HCT116 (cell line): ENCODE data around the gene DNAJC8. TPM values are rescaled to one million over a fixed set of nuclear protein-coding genes. Genes with fewer than 3 reads are reported as not detected.
A peak's percentile ranks its signal among the peaks of the same experiment; 100 is the strongest.

Source experiments
- ATAC-seq: fragments of 200-7000 bp; cut with Tn5 transposase; 2 replicates; pipeline ENCODE4 v1.9.1; 2020; ENCODE audit warnings: mild to moderate bottlenecking, moderate library complexity
- Bru-seq: library from RNA; stranded (reverse); fragments of 400-500 nt; gene quantifications from one replicate; lab custom pipeline; 2021; lab: Mats Ljungman, UMichigan
- BruChase-seq, 2 experiments: library from RNA; stranded (reverse); fragments of 400-500 nt; gene quantifications; one replicate each; lab custom pipeline; 2021; lab: Mats Ljungman, UMichigan
- BruUV-seq: library from RNA; stranded (reverse); fragments of 400-500 nt; replicated peaks from 2 replicates; lab custom pipeline; 2021; lab: Mats Ljungman, UMichigan
- CTCF ChIA-PET: fragments of 300-600 bp; sonication (Branson Sonifier 250); formaldehyde crosslinking; loops from one replicate; lab custom pipeline; 2021; ENCODE audit warnings: antibody characterized with exemption; lab: Charles Lee
- POLR2A ChIA-PET: fragments of 300-600, 350-600 bp; sonication (Branson Sonifier 250); formaldehyde crosslinking; loops from one replicate; lab custom pipeline; 2021; ENCODE audit warnings: antibody characterized with exemption; lab: Charles Lee
- RAD21 ChIA-PET, 2 experiments: fragments of 300-600 bp; sonication (Branson Sonifier 250); formaldehyde crosslinking; loops; one replicate each; lab custom pipeline; 2023; ENCODE audit warnings: low total read pairs in 2 of 2; ENCODE audit not compliant: uncharacterized antibody in 2 of 2, unreplicated experiment in 2 of 2, low non-redundant PET in 1 of 2; lab: Charles Lee
- DNase-seq: peaks from one replicate; pipeline ENCODE4 v3.0.0-alpha.2; 2010; ENCODE audit warnings: low read depth, low spot score
- H2AFZ ChIP-seq: fragments of 200-600 bp; shearing (Covaris generic), sonication (generic); 2 replicates; pipeline ENCODE4 v1.6.1; 2017; ENCODE audit warnings: low read depth, mixed run types, mixed read lengths, antibody characterized with exemption, low read length; ENCODE audit not compliant: poor library complexity, severe bottlenecking
- H3K27ac ChIP-seq: 2 replicates; pipeline ENCODE4 v1.5.1; 2012; ENCODE audit warnings: low read depth, low read length
- H3K27me3 ChIP-seq: fragments of 200-600 bp; sonication (generic); 2 replicates; pipeline ENCODE4 v1.6.1; 2016; ENCODE audit warnings: mixed run types, low read length, mixed read lengths; ENCODE audit not compliant: insufficient read depth
- H3K36me3 ChIP-seq, 2 experiments: fragments of 200-500 bp in 1 of 2; fragments of 200-600 bp in 1 of 2; sonication (Bioruptor generic) in 1 of 2; sonication (generic) in 1 of 2; 2 replicates each; pipeline versions ENCODE4 v1.5.1 to v1.6.1; 2014 to 2016; ENCODE audit warnings: low read length in 2 of 2, inconsistent platforms in 1 of 2, mixed read lengths in 1 of 2, mixed run types in 1 of 2; ENCODE audit not compliant: insufficient read depth in 2 of 2, control insufficient read depth in 1 of 2
- H3K4me1 ChIP-seq, 2 experiments: fragments of 200-600 bp in 1 of 2; sonication (generic) in 1 of 2; 2 replicates each; pipeline versions ENCODE4 v1.5.1 to v1.6.1; 2012 to 2017; ENCODE audit warnings: low read length in 2 of 2, inconsistent platforms in 1 of 2, mild to moderate bottlenecking in 1 of 2, mixed read lengths in 1 of 2, mixed run types in 1 of 2, moderate library complexity in 1 of 2; ENCODE audit not compliant: insufficient read depth in 2 of 2, control insufficient read depth in 1 of 2
- H3K4me2 ChIP-seq: fragments of 200-600 bp; sonication (generic); 2 replicates; pipeline ENCODE4 v1.6.1; 2017; ENCODE audit warnings: mixed run types, low read length, mixed read lengths
- H3K4me3 ChIP-seq, 2 experiments: fragments of 200-600 bp in 1 of 2; sonication (generic) in 1 of 2; replicated peaks in 1 of 2; 2 replicates each; pipeline ENCODE4 v1.5.1; 2011 to 2016; ENCODE audit warnings: low read length in 2 of 2, control low read depth in 1 of 2, low read depth in 1 of 2, mild to moderate bottlenecking in 1 of 2, mixed read lengths in 1 of 2, mixed run types in 1 of 2
- H3K79me2 ChIP-seq: fragments of 200-600 bp; sonication (generic); 2 replicates; pipeline ENCODE4 v1.6.1; 2017; ENCODE audit warnings: mild to moderate bottlenecking, mixed run types, low read length, moderate library complexity, mixed read lengths; ENCODE audit not compliant: insufficient read depth
- H3K9ac ChIP-seq: fragments of 200-600 bp; sonication (generic); 2 replicates; pipeline ENCODE4 v1.6.1; 2016; ENCODE audit warnings: low read length, mixed read lengths
- H3K9me2 ChIP-seq: fragments of 200-600 bp; sonication (generic), shearing (Covaris generic); 2 replicates; pipeline ENCODE4 v1.6.1; 2017; ENCODE audit warnings: mixed run types, mild to moderate bottlenecking, moderate library complexity; ENCODE audit not compliant: insufficient read depth
- H3K9me3 ChIP-seq, 2 experiments: fragments of 200-500 bp in 1 of 2; fragments of 200-600 bp in 1 of 2; sonication (Bioruptor generic) in 1 of 2; sonication (generic) in 1 of 2; 2 replicates each; pipeline ENCODE4 v1.6.1; 2014 to 2017; ENCODE audit warnings: low read length in 2 of 2, mixed read lengths in 2 of 2, inconsistent platforms in 1 of 2, low read depth in 1 of 2, mild to moderate bottlenecking in 1 of 2, mixed run types in 1 of 2, moderate library complexity in 1 of 2; ENCODE audit not compliant: control insufficient read depth in 1 of 2, insufficient read depth in 1 of 2
- H4K20me1 ChIP-seq: fragments of 200-600 bp; sonication (generic), shearing (Covaris generic); 2 replicates; pipeline ENCODE4 v1.6.1; 2017; ENCODE audit warnings: mixed run types, mild to moderate bottlenecking, moderate library complexity; ENCODE audit not compliant: insufficient read depth
- ATF3 ChIP-seq: IDR thresholded peaks from 2 replicates; pipeline ENCODE4 v1.6.1; 2012
- CBX3 ChIP-seq: IDR thresholded peaks from 2 replicates; pipeline ENCODE4 v1.6.1; 2012; ENCODE audit warnings: low read depth
- CEBPB ChIP-seq: IDR thresholded peaks from 2 replicates; pipeline ENCODE4 v1.6.1; 2012; ENCODE audit warnings: low read depth
- EGR1 ChIP-seq: IDR thresholded peaks from 2 replicates; pipeline ENCODE4 v1.6.1; 2012; ENCODE audit warnings: low read depth
- ELF1 ChIP-seq: IDR thresholded peaks from 2 replicates; pipeline ENCODE4 v1.6.1; 2012; ENCODE audit warnings: low read depth, borderline replicate concordance
- EZH2 ChIP-seq: fragments of 200-600 bp; sonication (generic); IDR thresholded peaks from 2 replicates; pipeline ENCODE4 v1.6.1; 2017; ENCODE audit warnings: antibody characterized with exemption, mixed run types
- EZH2phosphoT487 ChIP-seq: fragments of 200-600 bp; IDR thresholded peaks from 2 replicates; pipeline ENCODE4 v1.6.1; 2018; ENCODE audit warnings: antibody characterized with exemption, borderline replicate concordance
- FOSL1 ChIP-seq: IDR thresholded peaks from 2 replicates; pipeline ENCODE4 v1.6.1; 2012; ENCODE audit warnings: low read depth
- JUND ChIP-seq: IDR thresholded peaks from 2 replicates; pipeline ENCODE4 v1.6.1; 2012
- MAX ChIP-seq: IDR thresholded peaks from 2 replicates; pipeline ENCODE4 v1.6.1; 2012
- POLR2AphosphoS5 ChIP-seq: IDR thresholded peaks from 2 replicates; pipeline ENCODE4 v1.6.1; 2011; ENCODE audit warnings: mild to moderate bottlenecking, low read depth, low read length, moderate library complexity
- RAD21 ChIP-seq: IDR thresholded peaks from 2 replicates; pipeline ENCODE4 v1.6.1; 2012; ENCODE audit warnings: low read depth, mild to moderate bottlenecking
- REST ChIP-seq: IDR thresholded peaks from 2 replicates; pipeline ENCODE4 v1.6.1; 2012; ENCODE audit warnings: low read depth
- SIN3A ChIP-seq: IDR thresholded peaks from 2 replicates; pipeline ENCODE4 v1.6.1; 2012; ENCODE audit warnings: low read depth
- SP1 ChIP-seq: IDR thresholded peaks from 2 replicates; pipeline ENCODE4 v1.6.1; 2012; ENCODE audit warnings: low read depth
- TCF7L2 ChIP-seq: IDR thresholded peaks from 2 replicates; pipeline ENCODE4 v1.7.0; 2011; ENCODE audit warnings: borderline replicate concordance, inconsistent platforms; ENCODE audit not compliant: insufficient read depth, insufficient read length; ENCODE audit errors: extremely low read depth
- YY1 ChIP-seq: IDR thresholded peaks from 2 replicates; pipeline ENCODE4 v1.6.1; 2011; ENCODE audit warnings: low read length, low read depth, moderate library complexity, mild to moderate bottlenecking; ENCODE audit not compliant: insufficient replicate concordance; ENCODE audit errors: extremely low read depth
- ZBTB33 ChIP-seq: IDR thresholded peaks from 2 replicates; pipeline ENCODE4 v1.6.1; 2011; ENCODE audit warnings: mild to moderate bottlenecking, low read length, moderate library complexity; ENCODE audit not compliant: insufficient replicate concordance; ENCODE audit errors: extremely low read depth
- ZFX ChIP-seq: fragments of 450-650 bp; IDR thresholded peaks from 2 replicates; pipeline ENCODE4 v1.6.1; 2017
- intact Hi-C: fragments of 100-400 bp; cut with micrococcal nuclease; formaldehyde crosslinking; loops from 2 replicates; pipeline ENCODE4 v1.10.0; 2022
- long read RNA-seq: library from polyadenylated mRNA; unstranded; transcript quantifications from one replicate; pipeline ENCODE4 v2.0.0, GENCODE V29; 2021; ENCODE audit not compliant: unreplicated experiment
- polyA plus RNA-seq: library from polyadenylated mRNA; unstranded; fragments of >200 nt; gene quantifications from 2 replicates; pipeline ENCODE4 v1.2.1, GENCODE V29; 2012; ENCODE audit warnings: missing spikeins
- total RNA-seq: library from RNA; stranded (reverse); gene quantifications from one replicate; pipeline ENCODE4 v1.2.1, GENCODE V29; 2021; ENCODE audit not compliant: unreplicated experiment

The DNAJC8 gene
- total RNA-seq (102 TPM), Bru-seq, nascent RNA (percentile 77 among the genes with signal in this experiment), BruChase-seq, experiment 1, labeled RNA remaining after a 6-hour chase (percentile 84 among the genes with signal in this experiment), BruChase-seq, experiment 2, labeled RNA remaining after a 2-hour chase (percentile 72 among the genes with signal in this experiment)
- polyA plus RNA-seq, result 45.3 and 60.6 TPM in 2 replicates
- long read RNA-seq, transcript DNAJC8-201 (9 exons, 1,759 nt), result major isoform, 180 of 237 reads
- long read RNA-seq, transcript DNAJC8-205 (10 exons, 1,600 nt), result minor isoform, 13 of 237 reads
- long read RNA-seq, partial matches to known transcripts, result 18 of 237 reads
- long read RNA-seq, other reads (novel, unspliced or antisense), result 24 of 237 reads

- intact Hi-C loops, result no loop called here
- BruUV-seq, result TSS peak; percentile 75
- CTCF ChIA-PET, result interaction anchor here (1.6 kb wide), 1 partner anchor 136 kb away, joined by 3 read pairs; no protein-coding TSS in a partner anchor
- Histone ChIP-seq H3K9me2 (no peaks in the 10 kb centered on the region), H3K9me3 (no peaks in the 10 kb centered on the region), H3K27me3 (no peaks in the 10 kb centered on the region), H4K20me1 (no peaks in the 10 kb centered on the region), H3K36me3 (peaks cover 13 to 21% of the 10 kb centered on the region in 2 experiments; a peak in 3 of 4 replicates), H3K4me2 (peak within 1 kb of the TSS; percentile 85), H3K4me1 (peaks cover 12 to 31% of the 10 kb centered on the region in 2 experiments), H3K27ac (peak within 1 kb of the TSS; percentile 66), H3K9ac (peak within 1 kb of the TSS; percentile 91), H3K4me3 (peak within 1 kb of the TSS; percentile 96 to 99), H3K79me2 (peaks cover 70% of the 10 kb centered on the region), H2AFZ (no peak within 1 kb of the TSS)
- RAD21 ChIA-PET, result no interaction called here
- POLR2A ChIA-PET, result interaction anchor here (6.4 kb wide), 1 partner anchor 15 kb away, joined by 61 read pairs; no protein-coding TSS in a partner anchor
- ATAC-seq, result peak; percentile 60
- DNase-seq, result peak; percentile 77
- peak; percentile 94 for TF ChIP-seq MAX
- TF ChIP-seq EZH2phosphoT487, result no peak
- no peak for TF ChIP-seq REST
- TF ChIP-seq ZFX, result peak; percentile 45; the same call in 1 of the 2 replicates
- TF ChIP-seq ZBTB33, result no peak
- TF ChIP-seq FOSL1, result no peak
- peak; percentile 85 for TF ChIP-seq SP1
- TF ChIP-seq RAD21, result no peak
- no peak for TF ChIP-seq EZH2
- TF ChIP-seq YY1, result peak; percentile 96
- no peak for TF ChIP-seq CBX3
- peak; percentile 84 for TF ChIP-seq POLR2AphosphoS5
- peak; percentile 69 for TF ChIP-seq SIN3A
- no peak for TF ChIP-seq ATF3
- TF ChIP-seq CEBPB, result no peak
- TF ChIP-seq EGR1, result peak; percentile 62; the same call in 1 of the 2 replicates
- no peak; the same call in 1 of the 2 replicates for TF ChIP-seq JUND
- no peak for TF ChIP-seq TCF7L2
- no peak for TF ChIP-seq ELF1
Measured at GRCh38 chr1:28232558-28233263, at the start of gene DNAJC8. Gene DNAJC8 (minus strand): TSS chr1:28233029. CDS start chr1:28232998, 31 bp downstream.
